ELR (cell line): ENCODE measurements around the gene CLASRP.
"Not testable (repeated sequence)": the region's sequence is repeated elsewhere in the genome, so short reads cannot be mapped to it uniquely, and the experiment has no call there.

Experiments
- DNase-seq: peaks from one replicate; pipeline ENCODE4 v3.0.0-alpha.2; 2015; ENCODE audit warnings: low read depth

Gene CLASRP

DNA sequence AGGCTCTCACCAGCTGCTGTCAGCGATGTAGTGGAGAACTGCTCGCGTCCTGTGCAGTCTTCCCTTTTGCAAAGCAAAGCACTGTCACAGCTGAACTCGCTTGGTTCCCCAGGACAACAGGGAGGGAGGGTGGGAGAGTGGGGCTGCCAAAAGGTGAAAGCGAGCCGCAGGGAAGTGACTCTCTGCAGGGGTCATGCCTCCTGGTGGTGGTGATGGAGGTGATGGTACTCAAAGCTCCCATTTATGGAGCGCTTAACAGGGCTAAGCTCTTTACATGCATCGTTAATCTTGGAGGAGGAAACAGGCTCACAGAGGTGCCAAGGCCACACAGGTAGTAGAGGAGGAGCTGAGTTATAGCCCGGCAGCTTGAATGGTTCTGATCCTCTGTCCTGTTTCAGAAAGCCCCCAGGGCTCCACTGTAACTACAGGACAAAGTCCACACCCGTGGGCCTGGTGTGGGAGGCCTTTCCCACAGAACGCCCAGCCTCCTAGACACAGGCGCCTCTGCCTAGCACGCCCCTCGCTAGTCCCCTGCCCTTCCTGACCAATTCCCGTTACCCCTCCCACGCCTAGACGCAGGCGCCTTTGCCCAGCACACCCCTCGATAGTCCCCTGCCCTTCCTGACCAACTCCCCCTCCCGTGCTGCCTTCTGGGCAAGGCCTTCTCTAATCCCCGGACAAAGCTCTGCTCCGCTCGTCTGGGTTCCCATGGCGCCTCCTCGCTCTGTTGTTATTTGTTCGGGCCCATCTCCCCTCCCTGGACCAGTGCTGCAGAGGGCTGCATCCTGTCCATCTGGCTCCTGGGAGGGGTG, 64.9 kb downstream of the CLASRP start:
- DNase-seq, result no peak

DNA sequence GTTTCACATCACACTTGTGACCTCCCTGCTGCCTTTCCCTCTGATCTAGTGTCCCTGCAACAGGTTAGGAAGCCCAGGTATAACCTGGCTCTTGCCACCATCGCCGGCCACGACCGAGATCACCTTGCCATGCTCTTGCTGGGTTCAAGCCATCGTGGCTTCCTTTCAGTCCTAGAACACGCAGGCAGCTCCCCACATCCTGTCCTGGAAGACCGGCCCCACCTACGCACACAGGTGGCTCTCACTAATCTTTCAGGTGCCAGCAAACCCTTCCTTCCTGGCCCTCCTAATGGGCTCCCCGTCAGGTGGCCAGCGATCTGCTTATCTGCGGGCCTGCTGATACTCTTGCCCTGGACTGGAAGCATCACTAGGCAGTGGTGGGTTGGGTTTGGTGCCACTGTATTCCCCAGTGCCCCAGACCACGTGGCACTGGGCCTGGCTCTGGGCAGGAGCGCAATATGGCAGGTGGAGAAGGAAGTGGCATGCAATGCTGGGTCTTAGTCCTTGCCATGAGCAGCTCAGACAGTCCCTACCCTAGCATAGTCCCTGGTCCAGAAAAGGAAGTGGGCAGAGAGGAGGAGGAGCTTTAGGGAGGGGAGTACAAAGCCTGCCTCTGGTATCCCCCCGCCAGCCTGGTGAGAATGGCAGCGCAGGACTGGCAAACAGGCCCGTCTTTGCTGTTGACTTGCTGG, 66.0 kb downstream of the CLASRP start:
- DNase-seq, result no peak

DNA sequence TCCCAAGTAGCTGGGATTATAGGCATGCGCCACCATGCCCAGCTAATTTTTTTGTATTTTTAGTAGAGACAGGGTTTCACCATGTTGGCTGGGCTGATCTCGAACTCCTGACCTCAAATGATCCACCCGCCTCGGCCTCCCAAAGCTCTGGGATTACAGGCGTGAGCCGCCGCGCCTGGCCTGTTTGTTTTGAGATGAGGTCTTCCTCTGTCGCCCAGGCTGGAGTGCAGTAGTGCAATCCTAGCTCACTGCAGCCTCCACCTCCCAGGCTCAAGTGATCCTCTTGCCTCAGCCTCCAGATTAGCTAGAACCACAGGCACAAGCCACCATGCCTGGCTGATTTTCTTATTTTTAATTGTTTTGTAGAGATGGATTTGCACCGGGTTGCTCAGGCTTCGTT, 67.5 kb downstream of the CLASRP start:
- DNase-seq, result not testable (repeated sequence)

DNA sequence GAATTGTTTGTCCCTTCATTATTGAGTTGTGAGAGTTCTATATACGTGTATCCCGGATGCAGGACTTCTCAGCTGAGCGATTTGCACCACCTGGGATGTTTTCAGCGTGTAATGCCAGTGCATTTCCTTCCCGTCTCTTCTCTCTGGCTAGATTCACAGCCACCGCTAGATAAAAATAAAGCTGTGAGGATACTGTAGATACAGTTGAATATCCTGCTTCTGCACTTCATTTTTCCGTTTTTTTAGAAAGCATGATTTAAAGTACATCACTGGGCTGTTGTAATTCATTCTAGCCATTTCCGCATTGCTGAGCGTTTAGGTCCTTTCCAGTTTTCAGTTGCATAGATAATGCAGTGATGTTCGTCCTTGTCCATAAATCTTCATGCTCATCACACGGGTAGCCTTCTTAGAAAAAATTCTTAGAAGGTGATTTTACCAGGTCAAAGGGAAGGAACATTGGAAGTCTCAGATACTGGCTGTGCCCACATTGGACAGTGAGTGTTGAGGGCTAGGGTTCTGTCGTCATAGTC, 68.8 kb downstream of the CLASRP start:
- no peak for DNase-seq

DNA sequence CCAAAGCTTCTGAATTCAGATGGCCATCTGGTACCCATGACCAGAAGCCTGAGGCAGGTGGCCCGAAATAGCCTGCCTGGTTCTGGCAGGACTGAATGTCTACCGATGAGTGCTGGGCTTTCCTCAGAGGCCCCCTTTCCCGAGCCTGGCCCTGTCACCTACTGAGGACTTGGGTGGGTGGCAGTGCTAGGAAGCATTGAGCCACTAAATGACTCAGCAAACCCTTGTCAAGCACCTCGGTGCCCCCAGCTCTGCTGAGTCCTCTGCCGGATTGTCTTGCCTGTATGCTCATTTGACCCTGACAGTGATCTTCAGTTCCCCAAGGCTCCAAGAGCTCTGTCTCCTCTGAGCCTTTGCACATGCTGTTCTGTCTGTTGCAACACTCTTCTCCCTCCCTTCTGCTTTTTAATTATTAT, 72.0 kb downstream of the CLASRP start:
- DNase-seq, result no peak

DNA sequence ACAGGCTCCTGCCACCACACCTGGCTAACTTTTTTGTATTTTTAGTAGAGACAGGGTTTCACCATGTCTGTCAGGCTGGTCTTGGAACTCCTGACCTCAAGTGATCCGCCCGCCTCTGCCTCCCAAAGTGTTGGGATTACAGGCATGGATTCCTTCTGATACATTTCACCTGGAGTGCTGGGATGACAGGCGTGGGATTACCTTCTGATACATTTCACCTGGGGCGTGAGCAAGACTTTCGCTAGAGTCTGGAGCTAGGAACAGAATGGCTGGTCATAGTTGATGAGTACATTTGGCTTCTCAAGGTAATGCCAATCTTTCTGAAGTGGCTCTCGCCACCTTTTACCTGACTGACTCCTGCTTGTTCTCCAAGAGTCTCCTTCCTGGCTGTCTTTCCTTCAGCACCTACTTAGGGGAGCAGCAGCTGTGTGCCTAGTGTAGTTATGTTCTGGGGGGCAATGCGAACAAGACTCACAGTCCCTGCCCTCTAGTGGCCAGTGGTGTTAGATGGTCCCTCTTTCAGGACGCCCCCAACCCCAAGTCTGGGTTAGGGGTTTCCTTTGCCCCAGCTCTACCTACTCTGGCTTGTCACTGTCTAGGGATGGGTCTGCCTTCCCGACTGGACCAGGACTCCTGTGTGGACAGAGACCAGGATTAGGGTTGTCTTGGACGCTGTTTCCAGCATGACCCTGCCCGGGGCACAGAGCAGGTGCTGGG, 73.4 kb downstream of the CLASRP start:
- no peak for DNase-seq

DNA sequence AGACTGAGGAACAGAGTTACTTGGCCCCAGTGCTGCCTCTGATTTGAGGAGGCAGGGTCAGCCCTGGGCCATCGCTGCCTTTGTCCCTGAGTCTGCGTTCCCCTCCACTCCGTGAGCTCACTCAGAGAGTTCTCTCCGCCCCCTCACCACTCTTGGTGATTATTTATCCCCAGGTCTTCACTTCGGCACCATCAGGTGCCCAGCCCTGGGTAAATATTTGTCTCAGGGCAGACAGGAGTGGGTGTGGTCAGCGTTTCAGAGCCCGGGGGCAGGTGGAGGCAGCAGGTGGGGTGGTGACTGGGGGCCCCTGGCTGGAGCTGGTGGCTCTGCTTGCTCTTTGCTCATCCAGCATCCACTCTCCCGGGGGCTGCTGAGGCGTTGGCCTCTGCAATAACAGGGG, 74.8 kb downstream of the CLASRP start:
- no peak for DNase-seq

DNA sequence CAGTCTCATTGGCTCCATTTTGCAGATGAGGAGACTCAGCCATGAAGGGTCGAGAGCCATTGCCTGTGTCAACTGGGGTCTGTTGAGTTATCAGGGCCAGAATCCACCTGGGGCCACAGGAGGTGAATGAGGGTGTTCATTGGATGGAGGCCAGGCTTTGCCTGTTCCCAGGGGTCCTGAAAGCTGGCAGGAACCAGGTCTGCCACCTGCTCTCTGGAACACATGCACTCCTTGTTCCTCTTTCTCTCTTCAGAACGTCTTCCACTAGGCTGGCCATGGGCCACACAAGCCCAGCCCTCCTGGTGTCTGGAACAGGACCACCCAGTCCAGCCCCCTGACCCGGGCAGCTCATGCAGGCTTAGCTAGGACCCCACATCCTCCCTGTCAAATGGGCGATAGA, 75.3 kb downstream of the CLASRP start:
- DNase-seq, result no peak

DNA sequence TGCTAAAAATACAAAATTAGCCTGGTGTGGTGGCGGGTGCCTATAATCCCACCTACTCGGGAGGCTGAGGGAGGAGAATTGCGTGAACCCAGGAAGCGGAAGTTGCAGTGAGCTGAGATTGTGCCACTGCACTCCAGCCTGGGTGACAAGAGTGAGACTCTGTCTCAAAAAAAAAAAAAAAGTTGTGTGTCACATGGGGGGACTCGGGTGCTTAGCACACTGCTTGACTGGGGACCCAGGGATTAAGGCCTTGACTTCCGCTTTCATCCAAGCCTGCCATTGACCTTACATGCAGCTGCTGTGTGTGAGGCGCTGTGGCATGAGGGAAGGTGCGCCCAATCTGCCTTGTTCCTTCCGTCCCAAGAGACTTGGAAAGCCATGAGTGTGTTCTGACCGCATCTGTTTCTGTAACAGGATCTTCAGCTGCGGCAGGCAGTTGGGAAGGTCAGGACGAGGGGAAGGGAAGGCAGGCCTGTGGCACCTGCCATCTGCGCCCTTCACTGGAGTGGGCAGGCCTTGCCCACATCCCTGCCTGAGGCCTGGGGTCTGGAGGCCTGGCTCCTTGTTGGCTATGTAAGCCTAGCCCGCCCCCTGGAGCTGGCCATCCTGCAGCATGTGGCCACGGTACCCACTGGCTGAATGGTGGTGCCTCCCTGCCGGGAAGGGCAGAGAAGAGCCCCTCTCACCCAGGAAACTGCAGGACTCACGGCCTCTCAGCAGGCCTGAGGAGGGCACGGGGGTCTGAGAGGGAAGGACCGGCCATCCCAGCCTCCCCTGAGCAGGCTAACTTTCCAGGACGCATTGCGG, 77.2 kb downstream of the CLASRP start:
- DNase-seq, result no peak

DNA sequence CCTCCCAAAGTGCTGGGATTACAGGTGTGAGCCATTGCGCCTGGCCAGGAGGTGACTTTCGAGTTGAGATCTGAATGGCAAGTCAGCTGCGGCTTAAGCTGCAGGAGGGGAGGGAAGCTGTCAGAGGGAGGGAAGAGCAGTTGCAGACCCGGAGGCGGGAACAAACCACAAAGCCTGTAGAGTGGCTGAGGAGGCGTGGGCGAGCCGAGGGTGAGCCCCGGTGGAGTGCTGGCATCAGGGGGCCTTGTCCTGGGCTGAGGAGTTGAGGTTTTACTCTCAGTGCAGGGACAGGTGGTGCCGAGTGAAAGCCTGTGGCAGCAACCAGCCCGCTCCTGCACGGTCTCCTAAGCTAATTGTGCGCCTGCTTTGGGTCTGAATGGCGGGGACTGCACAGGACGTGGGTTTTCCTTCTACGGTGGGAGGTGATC, 78.3 kb downstream of the CLASRP start:
- no peak for DNase-seq

DNA sequence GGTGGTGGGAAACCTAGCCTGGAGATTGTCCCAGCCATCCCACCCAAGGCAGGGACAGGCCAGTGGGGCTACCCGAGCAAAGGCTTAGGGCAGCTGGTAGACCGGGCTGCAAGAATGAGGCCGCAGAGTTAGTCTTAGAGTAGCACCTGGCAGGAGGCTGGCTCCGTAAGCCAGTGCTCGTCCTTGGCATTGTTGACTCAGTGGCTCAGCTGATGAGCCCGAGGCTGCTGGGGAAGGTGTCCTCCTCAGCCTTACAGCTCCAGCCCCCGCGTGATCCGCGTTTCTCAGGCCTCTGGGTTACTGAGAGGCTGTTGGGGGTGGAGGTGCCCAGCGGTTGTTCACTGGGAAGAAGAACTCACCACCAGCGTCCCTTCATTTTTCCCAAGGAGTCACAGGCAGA, 78.8 kb downstream of the CLASRP start:
- no peak for DNase-seq

DNA sequence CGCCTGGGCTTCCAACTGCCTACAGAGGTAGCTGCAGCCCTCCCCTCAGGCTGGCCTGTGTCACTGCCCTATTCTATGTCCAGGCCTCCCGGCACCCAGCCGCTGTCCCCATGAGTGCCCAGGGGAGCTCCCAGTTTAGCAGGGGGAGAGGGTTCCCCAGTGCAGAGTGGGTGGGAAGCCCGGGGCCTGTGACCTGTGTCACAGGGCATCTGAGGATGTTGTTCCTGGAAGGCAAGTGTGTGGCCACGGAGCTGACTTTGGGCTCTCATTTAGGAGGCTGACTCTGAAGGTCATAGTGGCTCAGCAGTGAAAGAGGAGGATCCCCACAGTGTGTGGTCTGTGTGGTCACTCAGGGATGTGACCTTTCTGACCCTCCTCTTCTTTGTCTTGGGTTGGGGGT, 79.3 kb downstream of the CLASRP start:
- no peak for DNase-seq

DNA sequence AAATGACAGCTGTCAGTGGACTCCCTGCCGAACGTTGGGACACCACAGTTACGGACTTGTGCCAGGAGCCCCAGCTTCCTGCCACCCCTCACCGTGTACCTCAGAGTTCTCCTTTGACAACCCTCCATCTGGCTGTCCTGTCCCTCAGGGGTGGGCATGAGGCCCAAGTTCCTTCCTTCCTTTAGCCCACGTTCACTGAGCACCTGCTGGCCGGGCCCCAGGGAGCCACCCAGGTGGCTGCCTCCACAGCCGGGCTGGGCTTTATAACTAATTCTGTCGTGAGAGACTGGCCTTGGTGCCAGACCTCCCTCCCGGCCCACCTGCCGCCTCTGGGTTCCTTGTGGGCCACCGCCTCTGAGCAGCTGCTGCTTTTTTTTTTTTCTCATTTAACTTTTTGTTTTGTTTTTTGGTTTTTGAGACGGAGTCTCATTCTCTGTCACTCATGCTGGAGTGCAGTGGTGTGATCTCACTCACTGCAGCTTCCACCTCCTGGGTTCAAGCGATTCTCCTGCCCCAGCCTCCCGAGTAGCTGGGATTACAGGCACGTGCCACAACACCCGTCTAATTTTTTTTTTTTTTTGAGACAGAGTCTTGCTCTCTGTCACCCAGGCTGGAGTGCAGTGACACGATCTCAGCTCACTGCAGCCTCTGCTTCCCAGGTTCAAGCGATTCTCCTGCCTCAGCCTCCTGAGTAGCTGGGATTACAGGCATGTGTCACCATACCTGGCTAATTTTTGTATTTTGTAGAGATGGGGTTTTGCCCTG, 79.9 kb downstream of the CLASRP start:
- not testable (repeated sequence) for DNase-seq

DNA sequence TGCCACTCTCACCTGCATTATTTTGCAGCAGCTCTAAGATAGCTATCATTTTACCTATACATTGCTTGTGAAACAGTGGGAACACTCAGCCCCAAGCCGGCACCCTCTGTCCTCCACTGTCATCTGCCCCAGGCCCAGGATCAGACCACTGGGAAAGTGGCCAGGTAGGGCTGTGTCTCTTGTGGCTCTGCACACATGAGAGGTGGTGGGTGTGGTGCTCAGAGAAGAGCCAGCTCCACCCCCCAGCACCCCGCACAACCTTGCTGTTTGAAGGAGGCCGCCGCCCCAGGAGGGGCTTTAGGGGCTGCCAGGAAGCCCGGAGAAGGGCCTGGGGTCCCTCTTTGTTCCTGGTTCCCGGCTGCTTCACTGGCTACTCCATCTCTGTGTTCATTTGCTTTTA, 80.7 kb downstream of the CLASRP start:
- DNase-seq, result no peak
